ENCODE results near the gene SIM1.

SIM1 gene

DNA sequence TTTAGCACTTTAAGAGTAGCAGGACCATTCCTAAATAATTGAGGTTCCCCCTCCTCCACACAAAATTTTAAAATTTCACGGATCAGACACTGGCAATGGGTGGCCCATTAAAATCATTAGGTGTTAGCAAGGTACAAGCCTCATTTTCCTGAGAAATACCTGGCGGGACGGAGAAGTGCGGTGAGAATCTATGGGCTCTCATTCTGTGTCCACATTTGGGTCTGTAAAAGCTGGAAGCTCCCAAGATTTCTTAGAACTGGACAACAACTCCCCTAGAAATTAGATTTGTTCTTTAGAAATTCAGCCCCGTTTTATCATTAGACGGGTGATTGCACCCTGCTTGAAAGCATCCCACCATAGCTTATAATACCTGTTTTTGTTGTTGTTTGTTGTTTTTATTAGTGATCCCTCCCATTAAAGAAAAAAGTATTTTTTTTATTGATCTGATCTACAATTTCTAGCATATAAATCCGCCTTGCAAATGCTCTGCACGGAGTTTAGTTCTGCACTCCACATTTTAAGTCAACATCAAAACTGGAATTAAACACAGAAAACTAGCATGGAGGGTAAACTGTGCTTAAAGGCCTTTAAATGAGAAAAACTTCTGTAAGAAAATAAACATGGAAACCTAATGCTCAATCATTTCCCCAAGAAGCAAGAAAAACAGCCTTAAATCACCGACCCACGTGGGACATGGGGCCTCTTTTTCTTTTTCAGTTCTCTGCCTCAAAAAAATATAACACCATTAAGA lies 5.7 kb downstream of the SIM1 start:
- Histone ChIP-seq H2AFZ (ENCODE audit: low read length) (no peak overlapping the region), H3K4me3 (ENCODE audit: low read length, poor library complexity, severe bottlenecking) (no peak overlapping the region), H3K9me3 (ENCODE audit: insufficient read depth, low read depth, low read length) (no peaks in the 10 kb centered on the region), H3K4me2 (ENCODE audit: low read depth, low read length, poor library complexity, severe bottlenecking) (no peak overlapping the region), H3K79me2 (ENCODE audit: insufficient read depth, low read length) (no peaks in the 10 kb centered on the region), H3F3A (ENCODE audit: low read depth) (no peaks in the 10 kb centered on the region), H3K4me1 (ENCODE audit: insufficient read depth, low read length, poor library complexity, severe bottlenecking) (no peaks in the 10 kb centered on the region), H3K36me3 (ENCODE audit: insufficient read depth, low read length) (no peaks in the 10 kb centered on the region), H3K27me3 (ENCODE audit: insufficient read depth, low read length, poor library complexity, severe bottlenecking) (no peaks in the 10 kb centered on the region), H3K9me2 (replicated peaks; ENCODE audit: low read depth, low read length) (no peaks in the 10 kb centered on the region), H3K9ac (ENCODE audit: low read depth, low read length, poor library complexity, severe bottlenecking) (no peak overlapping the region), H4K20me1 (ENCODE audit: insufficient read depth, low read length, poor library complexity, severe bottlenecking) (no peaks in the 10 kb centered on the region)
- TF ChIP-seq EZH2phosphoT487 (IDR thresholded peaks at IDR 0.05; ENCODE audit: borderline replicate concordance), result no peak
- TF ChIP-seq, protein P1, sequence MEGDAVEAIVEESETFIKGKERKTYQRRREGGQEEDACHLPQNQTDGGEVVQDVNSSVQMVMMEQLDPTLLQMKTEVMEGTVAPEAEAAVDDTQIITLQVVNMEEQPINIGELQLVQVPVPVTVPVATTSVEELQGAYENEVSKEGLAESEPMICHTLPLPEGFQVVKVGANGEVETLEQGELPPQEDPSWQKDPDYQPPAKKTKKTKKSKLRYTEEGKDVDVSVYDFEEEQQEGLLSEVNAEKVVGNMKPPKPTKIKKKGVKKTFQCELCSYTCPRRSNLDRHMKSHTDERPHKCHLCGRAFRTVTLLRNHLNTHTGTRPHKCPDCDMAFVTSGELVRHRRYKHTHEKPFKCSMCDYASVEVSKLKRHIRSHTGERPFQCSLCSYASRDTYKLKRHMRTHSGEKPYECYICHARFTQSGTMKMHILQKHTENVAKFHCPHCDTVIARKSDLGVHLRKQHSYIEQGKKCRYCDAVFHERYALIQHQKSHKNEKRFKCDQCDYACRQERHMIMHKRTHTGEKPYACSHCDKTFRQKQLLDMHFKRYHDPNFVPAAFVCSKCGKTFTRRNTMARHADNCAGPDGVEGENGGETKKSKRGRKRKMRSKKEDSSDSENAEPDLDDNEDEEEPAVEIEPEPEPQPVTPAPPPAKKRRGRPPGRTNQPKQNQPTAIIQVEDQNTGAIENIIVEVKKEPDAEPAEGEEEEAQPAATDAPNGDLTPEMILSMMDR (conservative IDR thresholded peaks at IDR 0.05; ENCODE audit: low read length), result no peak

DNA sequence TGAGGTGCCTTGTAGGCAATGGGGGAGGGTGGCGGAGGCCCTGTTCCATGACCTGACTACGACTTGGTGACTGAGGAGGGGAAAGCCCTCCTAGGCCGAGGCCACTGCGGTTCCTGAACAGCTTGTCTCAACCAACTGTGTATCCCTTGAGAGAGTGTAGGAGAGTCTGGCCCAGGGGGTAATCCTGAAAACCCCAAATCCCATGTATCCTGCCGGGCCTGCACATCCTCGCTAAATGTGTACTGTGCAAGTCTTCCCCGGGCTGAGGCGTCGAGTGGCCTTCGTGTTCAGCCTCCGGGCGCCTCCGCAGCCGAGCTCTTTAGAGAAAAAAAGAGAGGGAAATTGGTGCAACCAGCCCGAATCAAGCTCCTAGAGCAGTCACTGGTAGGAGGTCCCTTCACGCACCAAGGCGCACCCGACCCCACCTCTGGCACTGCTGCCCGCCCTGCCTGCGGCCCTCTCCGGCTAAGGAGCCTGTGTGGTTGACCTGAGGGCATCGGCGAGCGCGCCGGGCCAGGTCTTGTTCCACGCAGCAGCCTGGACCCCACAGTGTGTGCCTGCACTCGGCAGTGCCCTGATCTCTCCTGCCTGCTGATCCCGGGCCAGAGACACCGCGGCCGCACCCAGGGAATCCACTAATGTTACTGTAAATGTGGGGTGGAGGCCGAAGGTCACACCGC lies 7.3 kb downstream of the SIM1 start:
- Histone ChIP-seq H4K20me1 (ENCODE audit: insufficient read depth, low read length, poor library complexity, severe bottlenecking) (no peaks in the 10 kb centered on the region), H3K9me2 (replicated peaks; ENCODE audit: low read depth, low read length) (no peaks in the 10 kb centered on the region), H3K36me3 (ENCODE audit: insufficient read depth, low read length) (no peaks in the 10 kb centered on the region), H3K4me3 (ENCODE audit: low read length, poor library complexity, severe bottlenecking) (no peak overlapping the region), H2AFZ (ENCODE audit: low read length) (no peak overlapping the region), H3F3A (ENCODE audit: low read depth) (no peaks in the 10 kb centered on the region), H3K4me2 (ENCODE audit: low read depth, low read length, poor library complexity, severe bottlenecking) (no peak overlapping the region), H3K4me1 (ENCODE audit: insufficient read depth, low read length, poor library complexity, severe bottlenecking) (no peaks in the 10 kb centered on the region), H3K9ac (ENCODE audit: low read depth, low read length, poor library complexity, severe bottlenecking) (no peak overlapping the region), H3K9me3 (ENCODE audit: insufficient read depth, low read depth, low read length) (no peaks in the 10 kb centered on the region), H3K27me3 (ENCODE audit: insufficient read depth, low read length, poor library complexity, severe bottlenecking) (no peaks in the 10 kb centered on the region), H3K79me2 (ENCODE audit: insufficient read depth, low read length) (no peaks in the 10 kb centered on the region)
- TF ChIP-seq, protein P1 (conservative IDR thresholded peaks at IDR 0.05; ENCODE audit: low read length), result no peak
- no peak for TF ChIP-seq EZH2phosphoT487 (IDR thresholded peaks at IDR 0.05; ENCODE audit: borderline replicate concordance)

DNA sequence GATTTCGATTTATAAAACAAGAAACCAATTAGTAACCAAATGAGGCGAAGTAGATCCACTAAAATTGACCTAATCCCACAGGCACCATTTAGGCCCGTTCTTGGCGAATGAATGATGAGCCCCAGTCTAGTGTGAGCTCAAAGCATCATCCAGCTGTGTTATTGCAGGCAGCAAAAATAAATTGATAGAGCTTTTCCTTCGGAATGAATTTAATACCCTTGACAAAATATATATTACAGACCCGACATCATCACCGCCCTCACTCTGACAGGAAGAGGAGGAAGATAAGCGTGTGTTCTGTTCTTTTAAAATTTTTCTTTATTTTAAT lies 7.8 kb downstream of the SIM1 start:
- Histone ChIP-seq H3K4me2 (ENCODE audit: low read depth, low read length, poor library complexity, severe bottlenecking) (no peak overlapping the region), H3K36me3 (ENCODE audit: insufficient read depth, low read length) (no peaks in the 10 kb centered on the region), H3K9ac (ENCODE audit: low read depth, low read length, poor library complexity, severe bottlenecking) (no peak overlapping the region), H3K4me1 (ENCODE audit: insufficient read depth, low read length, poor library complexity, severe bottlenecking) (no peaks in the 10 kb centered on the region), H3K9me3 (ENCODE audit: insufficient read depth, low read depth, low read length) (no peaks in the 10 kb centered on the region), H3K27me3 (ENCODE audit: insufficient read depth, low read length, poor library complexity, severe bottlenecking) (no peaks in the 10 kb centered on the region), H3F3A (ENCODE audit: low read depth) (no peaks in the 10 kb centered on the region), H3K79me2 (ENCODE audit: insufficient read depth, low read length) (no peaks in the 10 kb centered on the region), H4K20me1 (ENCODE audit: insufficient read depth, low read length, poor library complexity, severe bottlenecking) (no peaks in the 10 kb centered on the region), H3K9me2 (replicated peaks; ENCODE audit: low read depth, low read length) (no peaks in the 10 kb centered on the region), H3K4me3 (ENCODE audit: low read length, poor library complexity, severe bottlenecking) (no peak overlapping the region), H2AFZ (ENCODE audit: low read length) (no peak overlapping the region)
- no peak for TF ChIP-seq EZH2phosphoT487 (IDR thresholded peaks at IDR 0.05; ENCODE audit: borderline replicate concordance)
- TF ChIP-seq, protein P1 (conservative IDR thresholded peaks at IDR 0.05; ENCODE audit: low read length), result no peak
